ENCODE measurements around the gene TXLNB. TPM values are rescaled to one million over a fixed set of nuclear protein-coding genes. Genes with fewer than 3 reads are reported as not detected.

Gene TXLNB
- polyA plus RNA-seq, 1 experiment, result 0.44 TPM

GRCh38 chr6:139284789-139285188 lies 7.0 kb downstream of the TXLNB start:
- Histone ChIP-seq H3K27me3 (ENCODE audit: control insufficient read depth, insufficient read depth, low read length) (no peaks in the 10 kb centered on the region), H3K36me3 (ENCODE audit: control insufficient read depth, insufficient read depth, low read length) (no peaks in the 10 kb centered on the region), H3K4me3 (ENCODE audit: low read depth, low read length) (no peak overlapping the region)
- ChIA-PET POLR2A (no interaction called here), CTCF (no interaction called here)
- TF ChIP-seq CTCF (IDR thresholded peaks at IDR 0.05; ENCODE audit: insufficient read depth, low read depth, low read length), result no peak
- no peak for DNase-seq (ENCODE audit: low read depth)

DNA sequence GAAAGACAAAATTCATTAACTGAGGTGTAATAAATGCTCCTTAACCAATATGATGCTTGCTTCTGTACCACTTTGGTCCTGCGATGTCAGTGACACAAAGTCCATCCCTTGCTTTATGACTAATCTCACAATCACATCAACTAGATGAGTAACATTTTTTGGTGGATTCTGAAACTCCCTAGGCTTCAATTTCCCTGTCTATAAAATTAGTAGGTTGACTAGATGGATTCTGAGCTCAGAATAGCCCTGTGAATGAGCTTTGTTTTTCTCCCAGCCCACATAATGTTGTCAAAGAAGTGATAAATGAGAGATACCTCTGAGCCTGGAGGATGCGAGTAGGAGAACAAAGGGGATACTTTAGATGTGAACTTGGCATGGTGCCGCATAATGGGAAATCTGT lies 9.1 kb downstream of the TXLNB start:
- ChIA-PET POLR2A (no interaction called here), CTCF (no interaction called here)
- no peaks in the 10 kb centered on the region for H3K27me3 ChIP-seq (ENCODE audit: control insufficient read depth, insufficient read depth, low read length)
- no peaks in the 10 kb centered on the region for H3K36me3 ChIP-seq (ENCODE audit: control insufficient read depth, insufficient read depth, low read length)
- DNase-seq (ENCODE audit: low read depth), result no peak
- H3K4me3 ChIP-seq (ENCODE audit: low read depth, low read length), result no peak overlapping the region
- no peak for TF ChIP-seq CTCF (IDR thresholded peaks at IDR 0.05; ENCODE audit: insufficient read depth, low read depth, low read length)

- ChIA-PET POLR2A (no interaction called here), CTCF (no interaction called here)
- Histone ChIP-seq H3K36me3 (ENCODE audit: control insufficient read depth, insufficient read depth, low read length) (no peaks in the 10 kb centered on the region), H3K27me3 (ENCODE audit: control insufficient read depth, insufficient read depth, low read length) (no peaks in the 10 kb centered on the region), H3K4me3 (ENCODE audit: low read depth, low read length) (no peak overlapping the region)
- no peak for DNase-seq (ENCODE audit: low read depth)
- no peak for TF ChIP-seq CTCF (IDR thresholded peaks at IDR 0.05; ENCODE audit: insufficient read depth, low read depth, low read length)
Measured at GRCh38 chr6:139278190-139278589, 13.6 kb downstream of the TXLNB start.

DNA sequence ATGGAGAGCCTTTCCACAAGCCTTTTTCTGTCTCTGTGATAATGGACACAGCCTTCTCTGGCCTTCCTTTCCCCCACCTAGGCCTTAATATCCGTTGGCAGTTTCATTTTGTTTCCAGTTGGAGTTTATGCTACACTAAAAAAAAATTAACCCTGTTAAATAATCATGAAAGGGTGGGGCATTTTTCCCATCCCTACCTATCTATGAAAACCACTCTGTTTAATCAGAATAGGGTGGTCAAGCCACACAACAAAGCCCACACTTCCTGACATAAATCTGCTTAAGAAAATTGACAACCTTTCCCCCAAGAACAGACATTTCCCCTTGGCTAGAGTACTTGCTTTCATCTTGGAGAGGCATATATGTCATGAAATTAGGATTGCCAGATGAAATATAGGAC lies 14.2 kb downstream of the TXLNB start:
- CTCF ChIA-PET, result no interaction called here
- no peak overlapping the region for H3K4me3 ChIP-seq (ENCODE audit: low read depth, low read length)
- TF ChIP-seq CTCF (IDR thresholded peaks at IDR 0.05; ENCODE audit: insufficient read depth, low read depth, low read length), result no peak
- H3K27me3 ChIP-seq (ENCODE audit: control insufficient read depth, insufficient read depth, low read length), result no peaks in the 10 kb centered on the region
- H3K36me3 ChIP-seq (ENCODE audit: control insufficient read depth, insufficient read depth, low read length), result no peaks in the 10 kb centered on the region
- DNase-seq (ENCODE audit: low read depth), result no peak
- POLR2A ChIA-PET, result no interaction called here

DNA sequence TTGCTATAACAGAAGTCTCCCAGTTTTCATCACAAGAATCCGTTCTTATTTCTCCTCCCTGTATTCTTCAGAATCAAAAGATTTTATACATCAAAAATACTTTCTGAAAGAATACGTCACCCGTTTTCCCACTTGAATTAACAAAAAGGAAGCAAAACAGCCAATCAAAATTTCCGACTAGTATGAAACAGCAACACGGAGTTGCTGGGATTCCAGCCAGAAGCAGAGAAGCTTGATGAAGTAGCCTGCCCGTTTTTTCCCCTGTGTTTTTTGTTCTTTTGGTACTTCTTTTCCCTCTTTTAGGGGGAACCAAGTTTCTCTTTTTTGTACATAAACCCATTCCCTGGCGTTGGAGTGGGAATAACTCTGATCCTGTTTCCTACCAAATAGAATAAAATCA lies 14.6 kb downstream of the TXLNB start:
- TF ChIP-seq CTCF (IDR thresholded peaks at IDR 0.05; ENCODE audit: insufficient read depth, low read depth, low read length), result no peak
- no peaks in the 10 kb centered on the region for H3K27me3 ChIP-seq (ENCODE audit: control insufficient read depth, insufficient read depth, low read length)
- no peak for DNase-seq (ENCODE audit: low read depth)
- CTCF ChIA-PET, result no interaction called here
- POLR2A ChIA-PET, result no interaction called here
- no peaks in the 10 kb centered on the region for H3K36me3 ChIP-seq (ENCODE audit: control insufficient read depth, insufficient read depth, low read length)
- H3K4me3 ChIP-seq (ENCODE audit: low read depth, low read length), result no peak overlapping the region

Measured in BJ (cell line).